Glutamatergic neuron (in vitro differentiated cells): ENCODE measurements around the gene PDE7B. TPM values are rescaled to one million over a fixed set of nuclear protein-coding genes. Genes with fewer than 3 reads are reported as not detected.

Experiments
- DNase-seq: peaks from one replicate; pipeline ENCODE4 v3.0.0; 2022
- H3K27ac Mint-ChIP-seq: one replicate; pipeline ENCODE4 v1.8.0; 2020; ENCODE audit warnings: mild to moderate bottlenecking, mixed read lengths, inconsistent platforms; ENCODE audit not compliant: unreplicated experiment
- H3K27me3 Mint-ChIP-seq: one replicate; pipeline ENCODE4 v1.8.0; 2020; ENCODE audit warnings: mild to moderate bottlenecking, moderate library complexity, mixed read lengths, inconsistent platforms; ENCODE audit not compliant: unreplicated experiment
- H3K36me3 Mint-ChIP-seq: one replicate; pipeline ENCODE4 v1.8.0; 2020; ENCODE audit warnings: mild to moderate bottlenecking, mixed read lengths, inconsistent platforms; ENCODE audit not compliant: unreplicated experiment
- H3K4me1 Mint-ChIP-seq: one replicate; pipeline ENCODE4 v1.8.0; 2020; ENCODE audit warnings: mild to moderate bottlenecking, low read depth, mixed read lengths, inconsistent platforms; ENCODE audit not compliant: unreplicated experiment
- H3K4me3 Mint-ChIP-seq: one replicate; pipeline ENCODE4 v1.8.0; 2020; ENCODE audit warnings: mild to moderate bottlenecking, mixed read lengths, inconsistent platforms; ENCODE audit not compliant: unreplicated experiment
- H3K9me3 Mint-ChIP-seq: one replicate; pipeline ENCODE4 v1.8.0; 2020; ENCODE audit warnings: mild to moderate bottlenecking, moderate library complexity, mixed read lengths, inconsistent platforms; ENCODE audit not compliant: unreplicated experiment
- total RNA-seq: library from RNA; stranded (reverse); fragmentation: NEBNext Ultra II Directional; extraction: Animal tissue kit (Norgen Biotek cat#: 25700); gene quantifications from one replicate; pipeline ENCODE4 v1.2.1, GENCODE V29; 2021; ENCODE audit not compliant: unreplicated experiment
- TF ChIP-seq, protein P1 (sequence below): fragments of 200-600 bp; sonication (generic); IDR thresholded peaks from one replicate; pipeline ENCODE4 v1.5.0; 2021; ENCODE audit not compliant: partially characterized antibody, unreplicated experiment

Gene PDE7B
- total RNA-seq, 1 donor from 2014 or later, result not detected

DNA sequence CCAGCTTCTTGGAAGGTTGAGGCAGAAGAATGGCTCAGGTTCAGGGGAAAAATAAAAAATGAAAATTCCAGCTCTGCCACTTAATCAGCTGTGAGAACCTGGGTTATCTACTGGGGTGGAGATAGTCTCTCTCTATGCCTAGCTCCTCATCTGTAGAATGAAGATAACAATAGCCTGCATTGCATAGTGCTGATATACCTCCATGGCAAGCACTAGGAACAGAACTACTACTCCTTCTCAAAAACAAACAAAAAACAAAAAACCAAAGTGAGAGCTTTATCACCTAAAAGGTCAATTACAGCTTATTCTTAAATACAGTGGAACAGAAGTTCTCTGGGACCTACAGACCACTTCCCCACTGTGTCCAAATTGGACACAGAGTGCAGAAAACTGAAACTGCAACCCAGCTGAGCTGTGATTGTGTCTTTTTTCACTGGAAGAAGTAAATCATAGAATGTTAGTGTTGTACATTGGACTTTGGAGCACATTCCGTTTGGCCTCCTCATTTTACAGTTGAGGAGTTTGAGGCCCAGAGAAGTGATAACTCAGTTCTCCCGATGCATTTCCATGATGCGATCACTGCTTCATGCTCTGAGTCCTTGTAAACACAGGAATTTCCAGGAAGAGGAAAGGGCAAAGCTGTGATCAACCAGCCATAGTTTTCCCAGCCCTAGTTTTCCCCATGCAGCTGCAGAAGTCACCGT lies 375.3 kb downstream of the PDE7B start:
- Mint-ChIP-seq H3K36me3 (no peaks in the 10 kb centered on the region), H3K27ac (no peak overlapping the region), H3K4me1 (no peaks in the 10 kb centered on the region), H3K9me3 (no peaks in the 10 kb centered on the region), H3K4me3 (no peak overlapping the region), H3K27me3 (no peaks in the 10 kb centered on the region)
- no peak for DNase-seq
- TF ChIP-seq, protein P1, sequence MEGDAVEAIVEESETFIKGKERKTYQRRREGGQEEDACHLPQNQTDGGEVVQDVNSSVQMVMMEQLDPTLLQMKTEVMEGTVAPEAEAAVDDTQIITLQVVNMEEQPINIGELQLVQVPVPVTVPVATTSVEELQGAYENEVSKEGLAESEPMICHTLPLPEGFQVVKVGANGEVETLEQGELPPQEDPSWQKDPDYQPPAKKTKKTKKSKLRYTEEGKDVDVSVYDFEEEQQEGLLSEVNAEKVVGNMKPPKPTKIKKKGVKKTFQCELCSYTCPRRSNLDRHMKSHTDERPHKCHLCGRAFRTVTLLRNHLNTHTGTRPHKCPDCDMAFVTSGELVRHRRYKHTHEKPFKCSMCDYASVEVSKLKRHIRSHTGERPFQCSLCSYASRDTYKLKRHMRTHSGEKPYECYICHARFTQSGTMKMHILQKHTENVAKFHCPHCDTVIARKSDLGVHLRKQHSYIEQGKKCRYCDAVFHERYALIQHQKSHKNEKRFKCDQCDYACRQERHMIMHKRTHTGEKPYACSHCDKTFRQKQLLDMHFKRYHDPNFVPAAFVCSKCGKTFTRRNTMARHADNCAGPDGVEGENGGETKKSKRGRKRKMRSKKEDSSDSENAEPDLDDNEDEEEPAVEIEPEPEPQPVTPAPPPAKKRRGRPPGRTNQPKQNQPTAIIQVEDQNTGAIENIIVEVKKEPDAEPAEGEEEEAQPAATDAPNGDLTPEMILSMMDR, result no peak

DNA sequence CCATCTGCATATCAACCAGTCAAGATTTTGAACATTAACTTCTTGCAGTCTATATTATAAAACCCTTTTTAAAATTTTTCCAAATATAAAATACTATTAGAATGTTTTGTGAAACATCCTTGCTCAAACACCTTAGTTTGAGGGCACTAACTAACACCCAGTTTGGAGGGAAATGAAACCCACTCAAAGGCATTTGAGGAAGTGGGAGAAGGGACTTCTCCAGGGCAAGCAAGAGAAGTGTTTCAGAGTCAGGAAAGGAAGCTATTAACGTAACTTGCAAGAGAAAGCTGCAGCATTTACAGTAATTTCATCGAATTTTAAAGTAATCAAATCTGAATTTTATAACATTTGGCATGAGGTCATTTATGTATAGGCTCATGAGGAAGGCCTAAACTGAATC lies 377.3 kb downstream of the PDE7B start:
- no peak for DNase-seq
- no peaks in the 10 kb centered on the region for H3K9me3 Mint-ChIP-seq
- H3K27ac Mint-ChIP-seq, result no peak overlapping the region
- H3K4me1 Mint-ChIP-seq, result no peaks in the 10 kb centered on the region
- TF ChIP-seq, protein P1, result no peak
- no peaks in the 10 kb centered on the region for H3K36me3 Mint-ChIP-seq
- H3K4me3 Mint-ChIP-seq, result no peak overlapping the region
- no peaks in the 10 kb centered on the region for H3K27me3 Mint-ChIP-seq

DNA sequence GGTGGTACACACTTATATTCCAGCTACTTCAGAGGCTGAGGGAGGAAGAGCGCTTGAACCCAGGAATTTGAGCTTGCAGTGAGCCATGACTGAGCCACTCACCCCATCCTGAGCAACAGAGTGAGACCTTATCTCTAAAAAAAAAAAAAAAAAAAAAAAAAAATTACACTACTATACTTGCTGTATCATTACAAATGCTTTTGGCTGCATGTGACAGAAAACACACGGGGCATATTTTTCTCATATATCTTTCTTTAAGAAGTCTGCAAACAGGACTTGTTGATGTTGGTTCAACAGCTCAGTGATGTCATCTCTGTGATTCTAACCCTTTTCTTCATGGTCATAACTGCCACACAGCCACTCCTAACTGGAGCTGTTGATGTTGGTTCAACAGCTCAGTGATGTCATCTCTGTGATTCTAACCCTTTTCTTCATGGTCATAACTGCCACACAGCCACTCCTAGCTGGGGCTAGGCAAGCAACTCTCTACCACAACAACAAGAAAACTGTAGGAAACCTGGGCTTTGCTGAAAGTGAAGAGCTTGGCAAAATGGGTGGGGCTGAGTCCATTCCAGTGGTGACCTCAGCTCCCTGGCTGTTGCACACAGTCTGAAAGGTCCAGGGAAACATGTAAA lies 378.8 kb downstream of the PDE7B start:
- TF ChIP-seq, protein P1, result no peak

DNA sequence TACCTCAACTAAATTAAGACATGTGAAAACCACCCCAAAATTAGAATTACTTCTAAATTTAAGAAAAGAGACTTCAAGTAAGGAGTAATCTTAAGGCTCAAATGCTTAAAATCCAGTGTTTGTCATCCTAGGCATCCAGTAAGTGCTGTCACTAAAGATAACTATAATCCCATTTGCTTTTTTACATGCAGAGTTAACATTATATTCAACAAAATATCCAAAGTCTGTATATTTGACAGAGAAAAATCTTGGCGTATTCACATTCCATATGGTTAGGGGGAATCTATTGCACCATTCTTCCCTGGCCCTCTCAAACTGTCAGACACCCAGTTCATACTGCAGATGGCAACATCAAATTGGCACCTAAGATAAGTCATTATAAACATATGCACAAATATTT lies 381.2 kb downstream of the PDE7B start:
- Mint-ChIP-seq H3K27me3 (no peaks in the 10 kb centered on the region), H3K4me3 (no peak overlapping the region), H3K36me3 (no peaks in the 10 kb centered on the region), H3K27ac (no peak overlapping the region), H3K9me3 (no peaks in the 10 kb centered on the region), H3K4me1 (no peaks in the 10 kb centered on the region)
- TF ChIP-seq, protein P1, result no peak
- DNase-seq, result no peak

More for the DNA sequence above, 378.8 kb downstream of the PDE7B start:
- no peak for DNase-seq
- Mint-ChIP-seq H3K4me3 (no peak overlapping the region), H3K27ac (no peak overlapping the region), H3K4me1 (no peaks in the 10 kb centered on the region), H3K27me3 (no peaks in the 10 kb centered on the region), H3K9me3 (no peaks in the 10 kb centered on the region), H3K36me3 (no peaks in the 10 kb centered on the region)

DNA sequence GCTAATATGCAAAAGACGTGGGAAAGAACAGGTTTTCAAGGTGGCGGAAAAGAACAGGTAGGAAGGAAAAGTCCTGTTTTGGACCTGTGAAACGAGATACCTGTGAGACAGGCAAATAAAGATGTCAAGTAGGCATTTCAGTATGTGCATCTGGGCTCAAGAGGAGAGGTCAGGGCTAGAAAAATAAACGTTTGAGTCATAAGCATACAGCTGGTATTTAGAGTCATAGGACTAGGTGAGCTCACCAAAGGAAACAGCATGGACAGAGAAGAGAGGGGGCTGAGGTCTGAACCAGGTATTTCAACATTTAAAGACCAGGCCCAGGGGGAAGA lies 383.7 kb downstream of the PDE7B start:
- Mint-ChIP-seq H3K27me3 (no peaks in the 10 kb centered on the region), H3K4me3 (no peak overlapping the region), H3K4me1 (no peaks in the 10 kb centered on the region), H3K27ac (no peak overlapping the region), H3K9me3 (no peaks in the 10 kb centered on the region), H3K36me3 (no peaks in the 10 kb centered on the region)
- no peak for DNase-seq
- TF ChIP-seq, protein P1, result no peak
